CD14-positive monocyte (primary cell): ENCODE measurements around the gene DNAJB14. TPM values are rescaled to one million over a fixed set of nuclear protein-coding genes. Genes with fewer than 3 reads are reported as not detected.

Experiments
- DNase-seq, 3 donors: peaks; one replicate each; pipeline ENCODE4 v3.0.0-alpha.2; 2011 to 2022
- H2AFZ ChIP-seq: 2 replicates; pipeline ENCODE4 v1.6.0; 2012; ENCODE audit warnings: mild to moderate bottlenecking, low read depth, low read length, inconsistent platforms; ENCODE audit not compliant: insufficient read depth, poor library complexity, severe bottlenecking
- H3K27ac ChIP-seq, 2 donors: 1 replicate in 1 of 2; 2 replicates in 1 of 2; pipeline ENCODE4 v1.5.1; 2012 to 2013; ENCODE audit warnings: low read length in 2 of 2, control low read depth in 1 of 2, inconsistent platforms in 1 of 2, low read depth in 1 of 2, mild to moderate bottlenecking in 1 of 2
- H3K27me3 ChIP-seq, 2 donors: one replicate each; pipeline versions ENCODE4 v1.6.0 to v1.6.1; 2011 to 2013; ENCODE audit warnings: low read length in 2 of 2; ENCODE audit not compliant: control insufficient read depth in 2 of 2, insufficient read depth in 2 of 2
- H3K36me3 ChIP-seq, 2 donors: replicated peaks in 1 of 2; 1 replicate in 1 of 2; 2 replicates in 1 of 2; pipeline versions ENCODE4 v1.5.1 to v1.6.1; 2012 to 2013; ENCODE audit warnings: low read length in 2 of 2, control low read depth in 1 of 2, inconsistent platforms in 1 of 2, mild to moderate bottlenecking in 1 of 2; ENCODE audit not compliant: insufficient read depth in 2 of 2, control insufficient read depth in 1 of 2
- H3K4me1 ChIP-seq, 2 donors: 1 replicate in 1 of 2; 2 replicates in 1 of 2; pipeline versions ENCODE4 v1.5.1 to v1.6.1; 2012 to 2013; ENCODE audit warnings: low read length in 2 of 2, control low read depth in 1 of 2, inconsistent platforms in 1 of 2, mild to moderate bottlenecking in 1 of 2, moderate library complexity in 1 of 2; ENCODE audit not compliant: insufficient read depth in 2 of 2, control insufficient read depth in 1 of 2
- H3K4me2 ChIP-seq: replicated peaks from 2 replicates; pipeline ENCODE3; 2012; ENCODE audit warnings: low read length, moderate library complexity, mild to moderate bottlenecking; ENCODE audit not compliant: poor library complexity, severe bottlenecking; ENCODE audit errors: extremely low read depth
- H3K4me3 ChIP-seq, 3 experiments: fragments of 200-600 bp in 1 of 3; sonication (generic) in 1 of 3; replicated peaks in 1 of 3; 1 replicate in 2 of 3; 2 replicates in 1 of 3; pipeline ENCODE4 v1.5.1; 2011 to 2013; ENCODE audit warnings: low read length in 3 of 3, mild to moderate bottlenecking in 3 of 3, control low read depth in 2 of 3, low read depth in 2 of 3, inconsistent platforms in 1 of 3, moderate library complexity in 1 of 3
- H3K79me2 ChIP-seq: 2 replicates; pipeline ENCODE4 v1.6.0; 2012; ENCODE audit warnings: mild to moderate bottlenecking, control low read depth, inconsistent platforms, low read length, moderate library complexity; ENCODE audit not compliant: insufficient read depth
- H3K9ac ChIP-seq: 2 replicates; pipeline ENCODE4 v1.6.0; 2017; ENCODE audit warnings: low read length, mild to moderate bottlenecking; ENCODE audit not compliant: insufficient read depth, poor library complexity, severe bottlenecking
- H3K9me3 ChIP-seq, 2 donors: replicated peaks in 1 of 2; 1 replicate in 1 of 2; 2 replicates in 1 of 2; pipeline versions ENCODE4 v1.5.1 to v1.6.1; 2012 to 2013; ENCODE audit warnings: low read length in 2 of 2, control low read depth in 1 of 2; ENCODE audit not compliant: control insufficient read depth in 1 of 2, insufficient read depth in 1 of 2
- H4K20me1 ChIP-seq: 2 replicates; pipeline ENCODE4 v1.6.0; 2012; ENCODE audit warnings: mild to moderate bottlenecking, low read length, control low read depth, moderate library complexity; ENCODE audit not compliant: insufficient read depth
- H3K27ac Mint-ChIP-seq, 7 donors: one replicate each; pipeline ENCODE4 v1.8.0; 2020; ENCODE audit warnings: mild to moderate bottlenecking in 7 of 7, mixed read lengths in 7 of 7, moderate library complexity in 6 of 7, inconsistent platforms in 2 of 7
- H3K27me3 Mint-ChIP-seq, 3 donors: one replicate each; pipeline ENCODE4 v1.8.0; 2021 to 2022; ENCODE audit warnings: low read depth in 3 of 3, mild to moderate bottlenecking in 3 of 3, mixed read lengths in 3 of 3, moderate library complexity in 3 of 3, inconsistent platforms in 1 of 3
- H3K36me3 Mint-ChIP-seq, 2 donors: one replicate each; pipeline ENCODE4 v1.8.0; 2020; ENCODE audit warnings: mixed read lengths in 2 of 2, inconsistent platforms in 1 of 2, mild to moderate bottlenecking in 1 of 2
- H3K4me1 Mint-ChIP-seq: one replicate; pipeline ENCODE4 v1.8.0; 2020; ENCODE audit warnings: mild to moderate bottlenecking, mixed read lengths
- H3K4me3 Mint-ChIP-seq, 2 donors: one replicate each; pipeline ENCODE4 v1.8.0; 2020; ENCODE audit warnings: mild to moderate bottlenecking in 2 of 2, mixed read lengths in 2 of 2, moderate library complexity in 1 of 2
- H3K9me3 Mint-ChIP-seq, 7 donors: one replicate each; pipeline ENCODE4 v1.8.0; 2020 to 2022; ENCODE audit warnings: mixed read lengths in 7 of 7, mild to moderate bottlenecking in 6 of 7, moderate library complexity in 6 of 7, inconsistent platforms in 2 of 7
- CTCF ChIP-seq: fragments of 200-600 bp; IDR thresholded peaks from one replicate; pipeline ENCODE4 v1.8.0; 2022; ENCODE audit warnings: antibody characterized with exemption, mild to moderate bottlenecking
- WGBS: methylation state at CpG from one replicate; pipeline ENCODE4 v1.1.5; 2013; ENCODE audit warnings: missing lambda C conversion rate; ENCODE audit not compliant: insufficient coverage; 5-methylcytosine and 5-hydroxymethylcytosine counted together
- intact Hi-C, 2 donors: fragments of 100-400 bp; cut with micrococcal nuclease; formaldehyde crosslinking; loops; one replicate each; pipeline versions ENCODE4 v1.15.0 to v1.15.1; 2023
- polyA plus RNA-seq, 3 donors: library from polyadenylated mRNA; depleted of rRNA in 1 of 3; unstranded in 2 of 3; stranded (reverse) in 1 of 3; fragments of 300-500 nt in 2 of 3; fragments of >200 nt in 1 of 3; fragmentation: Illumina TruSeq in 2 of 3; gene quantifications; 1 replicate in 2 of 3; 2 replicates in 1 of 3; pipeline ENCODE4 v1.2.3, GENCODE V29; 2012 to 2021

The DNAJB14 gene
- polyA plus RNA-seq, 3 donors = 15.6 to 21.4 (median 21.4) TPM

GRCh38 chr4:99949034-99949998, 2.9 kb upstream of the DNAJB14 start:
- Histone ChIP-seq H2AFZ (peak overlapping the region; percentile 72), H3K4me3 (peak overlapping the region; percentile 58 to 82 (median 75)), H3K36me3 (peaks cover 3 to 11% of the 10 kb centered on the region in 2 donors), H3K27ac (peak overlapping the region; percentile 83 to 86), H3K9me3 (no peaks in the 10 kb centered on the region), H3K9ac (peak overlapping the region; percentile 46), H3K27me3 (no peaks in the 10 kb centered on the region), H3K4me1 (peaks cover 37 to 53% of the 10 kb centered on the region in 2 donors), H3K4me2 (peak overlapping the region; percentile 93), H4K20me1 (peaks cover 18% of the 10 kb centered on the region), H3K79me2 (peaks cover 59% of the 10 kb centered on the region)
- H3K27ac Mint-ChIP-seq = no peak overlapping the region
- DNase-seq = peak; percentile 85 to 93 (median 88)
- under 1% methylated on average over 88 of the region's 98 CpGs for WGBS
- peaks cover 33% of the 10 kb centered on the region for H3K4me1 Mint-ChIP-seq
- peaks cover 7 to 9% of the 10 kb centered on the region in 2 donors for H3K36me3 Mint-ChIP-seq
- peaks cover 0 to 2% (median 0%) of the 10 kb centered on the region in 7 donors for H3K9me3 Mint-ChIP-seq
- TF ChIP-seq CTCF = peak; percentile 86
- no peaks in the 10 kb centered on the region for H3K27me3 Mint-ChIP-seq
- intact Hi-C loops = loop anchor here (5.0 kb wide), 4 partner anchors 52 to 387 kb away; partner anchors contain the start of genes DAPP1 (in 1 of the 2), LAMTOR3 (in 1 of the 2) and TRMT10A (in 1 of the 2)
- no peak overlapping the region for H3K4me3 Mint-ChIP-seq

GRCh38 chr4:99947608-99948007, 1.2 kb upstream of the DNAJB14 start:
- Mint-ChIP-seq H3K9me3 (peaks cover 0 to 2% (median 0%) of the 10 kb centered on the region in 7 donors), H3K36me3 (peaks cover 7 to 13% of the 10 kb centered on the region in 2 donors), H3K4me1 (peaks cover 43% of the 10 kb centered on the region), H3K4me3 (no peak overlapping the region), H3K27ac (peak overlapping the region in 4 of 7 donors; percentile 41 to 90 (median 56)), H3K27me3 (no peaks in the 10 kb centered on the region)
- TF ChIP-seq CTCF = no peak
- Histone ChIP-seq H3K79me2 (peaks cover 76% of the 10 kb centered on the region), H3K9ac (no peak overlapping the region), H3K27ac (peak overlapping the region in 1 of 2 donors; percentile 86), H2AFZ (no peak overlapping the region), H3K4me1 (peaks cover 42 to 65% of the 10 kb centered on the region in 2 donors), H3K4me2 (no peak overlapping the region), H3K9me3 (no peaks in the 10 kb centered on the region), H3K27me3 (no peaks in the 10 kb centered on the region), H3K4me3 (peak overlapping the region in 1 of 3 experiments; percentile 88), H4K20me1 (peaks cover 35% of the 10 kb centered on the region), H3K36me3 (peaks cover 3 to 11% of the 10 kb centered on the region in 2 donors)
- DNase-seq = no peak
- 88% methylated on average over 3 of the region's 4 CpGs for WGBS
- intact Hi-C loops = loop anchor here (5.0 kb wide), 4 partner anchors 50 to 385 kb away; partner anchors contain the start of genes DAPP1 (in 1 of the 2), LAMTOR3 (in 1 of the 2) and TRMT10A (in 1 of the 2)
